Panc1 (cell line): ENCODE data around the gene TMEM9B. TPM values are rescaled to one million over a fixed set of nuclear protein-coding genes. Genes with fewer than 3 reads are reported as not detected.

Experiments
- ATAC-seq: fragments of 200-7000 bp; cut with Tn5 transposase; 2 replicates; pipeline ENCODE4 v1.9.1; 2020; ENCODE audit warnings: mild to moderate bottlenecking, moderate library complexity
- BruUV-seq: library from RNA; stranded (reverse); fragments of 400-500 nt; replicated peaks from 2 replicates; lab custom pipeline; 2021; lab: Mats Ljungman, UMichigan
- CTCF ChIA-PET: fragments of 300-600 bp; sonication (Branson Sonifier 250); formaldehyde crosslinking; loops from one replicate; lab custom pipeline; 2022; ENCODE audit warnings: antibody characterized with exemption; lab: Charles Lee
- POLR2A ChIA-PET: fragments of 300-600 bp; sonication (Branson Sonifier 250); formaldehyde crosslinking; loops from one replicate; lab custom pipeline; 2022; ENCODE audit warnings: antibody characterized with exemption; lab: Charles Lee
- DNase-seq: peaks from one replicate; pipeline ENCODE4 v3.0.0-alpha.2; 2010; ENCODE audit warnings: low read depth, low spot score
- H3K27ac ChIP-seq: 2 replicates; pipeline ENCODE4 v1.5.1; 2011; ENCODE audit warnings: mild to moderate bottlenecking, low read length, inconsistent platforms
- H3K27me3 ChIP-seq: fragments of 200-500 bp; sonication (Bioruptor generic); 2 replicates; pipeline ENCODE4 v1.6.0; 2014; ENCODE audit warnings: low read length, inconsistent platforms; ENCODE audit not compliant: control insufficient read depth, insufficient read depth
- H3K36me3 ChIP-seq: fragments of 200-500 bp; sonication (Bioruptor generic); 2 replicates; pipeline ENCODE4 v1.5.1; 2014; ENCODE audit warnings: inconsistent platforms, mild to moderate bottlenecking, low read length, moderate library complexity; ENCODE audit not compliant: control insufficient read depth, insufficient read depth
- H3K4me1 ChIP-seq: 2 replicates; pipeline ENCODE4 v1.5.1; 2011; ENCODE audit warnings: inconsistent platforms, mild to moderate bottlenecking, low read length, moderate library complexity; ENCODE audit not compliant: control insufficient read depth, insufficient read depth
- H3K4me3 ChIP-seq, 2 experiments: 2 replicates each; pipeline ENCODE4 v1.5.1; 2011 to 2012; ENCODE audit warnings: low read depth in 2 of 2, low read length in 2 of 2, mild to moderate bottlenecking in 2 of 2, inconsistent platforms in 1 of 2, moderate library complexity in 1 of 2
- H3K9me3 ChIP-seq: fragments of 200-500 bp; sonication (Bioruptor generic); 2 replicates; pipeline ENCODE4 v1.5.1; 2014; ENCODE audit warnings: low read depth, mild to moderate bottlenecking, inconsistent platforms, low read length, moderate library complexity; ENCODE audit not compliant: control insufficient read depth, insufficient read depth
- POLR2AphosphoS5 ChIP-seq: IDR thresholded peaks from 2 replicates; pipeline ENCODE4 v1.6.1; 2012; ENCODE audit warnings: mild to moderate bottlenecking, low read depth, low read length, moderate library complexity
- SIN3A ChIP-seq: IDR thresholded peaks from 2 replicates; pipeline ENCODE4 v1.6.1; 2012; ENCODE audit warnings: low read depth, mild to moderate bottlenecking, low read length, moderate library complexity, borderline replicate concordance; ENCODE audit not compliant: insufficient read depth
- TCF7L2 ChIP-seq: IDR thresholded peaks from 2 replicates; pipeline ENCODE4 v1.6.1; 2011; ENCODE audit warnings: mild to moderate bottlenecking, low read depth, low read length, inconsistent platforms
- in situ Hi-C: cut with HindIII; loops from 2 replicates; pipeline ENCODE4 v1.10.0; 2016; ENCODE audit warnings: low sequenced_read_pairs, low pct_unique_long_range_greater_than_20kb
- intact Hi-C: fragments of 100-400 bp; cut with micrococcal nuclease; formaldehyde crosslinking; loops from one replicate; pipeline ENCODE4 v1.10.0; 2022; ENCODE audit not compliant: unreplicated experiment
- total RNA-seq: library from RNA; stranded (reverse); gene quantifications from one replicate; pipeline ENCODE4 v1.2.1, GENCODE V29; 2021; ENCODE audit not compliant: unreplicated experiment
- TF ChIP-seq, protein P1 (sequence below), 2 experiments: IDR thresholded peaks; 2 replicates each; pipeline ENCODE4 v1.6.1; 2011 to 2012; ENCODE audit warnings: low read depth in 2 of 2, control low read depth in 1 of 2, low read length in 1 of 2, mild to moderate bottlenecking in 1 of 2, moderate library complexity in 1 of 2; ENCODE audit not compliant: insufficient read depth in 1 of 2
- TF ChIP-seq, protein P2 (sequence below): fragments of 450-650 bp; IDR thresholded peaks from 2 replicates; pipeline ENCODE4 v1.5.1; 2017; ENCODE audit warnings: mild to moderate bottlenecking

Gene TMEM9B
- total RNA-seq, 1 experiment from 2014 or later = 76.2 TPM

DNA sequence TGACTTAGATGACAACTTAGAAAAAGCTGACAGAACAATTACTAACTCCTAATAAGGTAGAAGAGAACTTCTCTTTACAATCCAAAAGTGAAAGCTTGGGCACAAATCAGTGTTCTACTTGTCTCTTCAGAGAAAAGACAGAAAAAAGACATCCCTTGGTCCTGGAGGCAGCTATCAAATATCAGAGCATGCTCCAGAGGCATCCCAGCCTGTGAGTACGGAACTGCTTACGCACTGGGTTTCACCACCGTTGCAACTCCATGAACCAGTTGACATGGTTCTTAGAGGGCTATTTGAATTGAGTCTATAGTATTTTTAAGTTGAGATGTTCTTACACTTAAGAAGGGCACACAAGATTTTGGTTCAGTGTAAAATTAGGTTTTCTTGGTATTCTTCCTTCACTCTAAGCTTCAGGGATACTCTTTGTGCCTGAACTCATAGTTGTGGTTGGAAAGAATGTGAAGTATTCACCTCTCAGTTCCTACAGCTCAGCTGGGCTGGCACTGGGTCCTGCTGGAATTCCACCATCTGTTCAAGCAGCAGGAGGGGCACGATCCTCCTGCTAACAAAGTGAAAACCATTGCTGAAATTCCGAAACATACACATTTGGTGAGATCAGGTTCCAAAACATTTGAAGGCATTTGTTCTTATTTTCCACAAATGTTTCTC is 47.0 kb downstream of the TMEM9B start:
- peak; percentile 84 for ATAC-seq
- Histone ChIP-seq H3K4me3 (no peak overlapping the region), H3K27me3 (no peaks in the 10 kb centered on the region), H3K9me3 (no peaks in the 10 kb centered on the region), H3K27ac (peak overlapping the region; percentile 56), H3K4me1 (peaks cover 34% of the 10 kb centered on the region), H3K36me3 (peaks cover 22% of the 10 kb centered on the region)
- no TSS peak for BruUV-seq
- intact Hi-C loops = no loop called here
- ChIA-PET POLR2A (interaction anchor here (0.6 kb wide), 1 partner anchor 134 kb away, joined by 4 read pairs; no protein-coding TSS in a partner anchor), CTCF (interaction anchor here (0.9 to 1.0 kb wide), 2 partner anchors 42 to 220 kb away, joined by 3 to 4 read pairs; no protein-coding TSS in a partner anchor)
- no peak for DNase-seq
- in situ Hi-C loops = no loop called here
- TF ChIP-seq TCF7L2 = no peak
- TF ChIP-seq POLR2AphosphoS5 = peak; percentile 54; the same call in 1 of the 2 replicates

DNA sequence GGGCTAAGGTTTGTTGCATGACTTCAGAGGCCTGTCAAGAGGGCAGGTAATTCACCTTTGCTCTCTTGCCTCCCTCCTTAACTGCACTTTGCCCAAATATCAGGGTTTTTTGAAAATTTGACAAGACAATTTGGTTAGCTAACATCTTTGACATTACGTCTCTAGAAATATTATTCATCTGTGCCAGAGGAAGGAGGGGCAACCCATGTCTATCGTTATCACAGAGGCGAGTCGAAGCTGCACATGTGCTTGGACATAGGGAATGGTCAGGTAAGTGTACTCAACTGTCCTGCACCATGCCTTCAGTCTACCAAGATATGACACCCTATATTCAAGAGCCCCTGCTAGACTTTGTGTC is 49.6 kb downstream of the TMEM9B start:
- Histone ChIP-seq H3K4me3 (no peak overlapping the region), H3K36me3 (peaks cover 22% of the 10 kb centered on the region), H3K9me3 (no peaks in the 10 kb centered on the region), H3K27me3 (no peaks in the 10 kb centered on the region), H3K4me1 (peaks cover 40% of the 10 kb centered on the region), H3K27ac (no peak overlapping the region)
- DNase-seq = no peak
- TF ChIP-seq SIN3A (no peak), TCF7L2 (no peak), POLR2AphosphoS5 (no peak)
- TF ChIP-seq, protein P1, sequence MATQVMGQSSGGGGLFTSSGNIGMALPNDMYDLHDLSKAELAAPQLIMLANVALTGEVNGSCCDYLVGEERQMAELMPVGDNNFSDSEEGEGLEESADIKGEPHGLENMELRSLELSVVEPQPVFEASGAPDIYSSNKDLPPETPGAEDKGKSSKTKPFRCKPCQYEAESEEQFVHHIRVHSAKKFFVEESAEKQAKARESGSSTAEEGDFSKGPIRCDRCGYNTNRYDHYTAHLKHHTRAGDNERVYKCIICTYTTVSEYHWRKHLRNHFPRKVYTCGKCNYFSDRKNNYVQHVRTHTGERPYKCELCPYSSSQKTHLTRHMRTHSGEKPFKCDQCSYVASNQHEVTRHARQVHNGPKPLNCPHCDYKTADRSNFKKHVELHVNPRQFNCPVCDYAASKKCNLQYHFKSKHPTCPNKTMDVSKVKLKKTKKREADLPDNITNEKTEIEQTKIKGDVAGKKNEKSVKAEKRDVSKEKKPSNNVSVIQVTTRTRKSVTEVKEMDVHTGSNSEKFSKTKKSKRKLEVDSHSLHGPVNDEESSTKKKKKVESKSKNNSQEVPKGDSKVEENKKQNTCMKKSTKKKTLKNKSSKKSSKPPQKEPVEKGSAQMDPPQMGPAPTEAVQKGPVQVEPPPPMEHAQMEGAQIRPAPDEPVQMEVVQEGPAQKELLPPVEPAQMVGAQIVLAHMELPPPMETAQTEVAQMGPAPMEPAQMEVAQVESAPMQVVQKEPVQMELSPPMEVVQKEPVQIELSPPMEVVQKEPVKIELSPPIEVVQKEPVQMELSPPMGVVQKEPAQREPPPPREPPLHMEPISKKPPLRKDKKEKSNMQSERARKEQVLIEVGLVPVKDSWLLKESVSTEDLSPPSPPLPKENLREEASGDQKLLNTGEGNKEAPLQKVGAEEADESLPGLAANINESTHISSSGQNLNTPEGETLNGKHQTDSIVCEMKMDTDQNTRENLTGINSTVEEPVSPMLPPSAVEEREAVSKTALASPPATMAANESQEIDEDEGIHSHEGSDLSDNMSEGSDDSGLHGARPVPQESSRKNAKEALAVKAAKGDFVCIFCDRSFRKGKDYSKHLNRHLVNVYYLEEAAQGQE (IDR thresholded peaks at IDR 0.05; ENCODE audit: insufficient read depth in 1 of 2, low read depth in 2 of 2, low read length in 1 of 2) = no peak
- TF ChIP-seq, protein P2, sequence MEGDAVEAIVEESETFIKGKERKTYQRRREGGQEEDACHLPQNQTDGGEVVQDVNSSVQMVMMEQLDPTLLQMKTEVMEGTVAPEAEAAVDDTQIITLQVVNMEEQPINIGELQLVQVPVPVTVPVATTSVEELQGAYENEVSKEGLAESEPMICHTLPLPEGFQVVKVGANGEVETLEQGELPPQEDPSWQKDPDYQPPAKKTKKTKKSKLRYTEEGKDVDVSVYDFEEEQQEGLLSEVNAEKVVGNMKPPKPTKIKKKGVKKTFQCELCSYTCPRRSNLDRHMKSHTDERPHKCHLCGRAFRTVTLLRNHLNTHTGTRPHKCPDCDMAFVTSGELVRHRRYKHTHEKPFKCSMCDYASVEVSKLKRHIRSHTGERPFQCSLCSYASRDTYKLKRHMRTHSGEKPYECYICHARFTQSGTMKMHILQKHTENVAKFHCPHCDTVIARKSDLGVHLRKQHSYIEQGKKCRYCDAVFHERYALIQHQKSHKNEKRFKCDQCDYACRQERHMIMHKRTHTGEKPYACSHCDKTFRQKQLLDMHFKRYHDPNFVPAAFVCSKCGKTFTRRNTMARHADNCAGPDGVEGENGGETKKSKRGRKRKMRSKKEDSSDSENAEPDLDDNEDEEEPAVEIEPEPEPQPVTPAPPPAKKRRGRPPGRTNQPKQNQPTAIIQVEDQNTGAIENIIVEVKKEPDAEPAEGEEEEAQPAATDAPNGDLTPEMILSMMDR = peak; percentile 44; the same call in 1 of the 2 replicates
- in situ Hi-C loops (no loop called here), intact Hi-C loops (loop anchor here (1.0 to 5.0 kb wide), 2 partner anchors 45 to 223 kb away; no protein-coding TSS in a partner anchor)
- no TSS peak for BruUV-seq
- CTCF ChIA-PET = interaction anchor here (0.6 to 2.7 kb wide), 5 partner anchors 19 to 236 kb away, joined by 3 to 43 read pairs (median 3); no protein-coding TSS in a partner anchor
- ATAC-seq = no peak
- POLR2A ChIA-PET = interaction anchor here (0.6 kb wide), 1 partner anchor 327 kb away, joined by 3 read pairs; no protein-coding TSS in a partner anchor
